Activated B cell treated with CpG ODN at 0.5 μM for 24 hours (primary cell): ENCODE data around the gene ADCY5. TPM values are rescaled to one million over a fixed set of nuclear protein-coding genes. Genes with fewer than 3 reads are reported as not detected.

Experiments
- ATAC-seq: fragments of 200-7000 bp; cut with Tn5 transposase; one replicate; pipeline ENCODE4 v1.10.0; 2021; ENCODE audit warnings: low read depth, mild to moderate bottlenecking, moderate library complexity
- CTCF ChIA-PET: fragments of 350-600 bp; sonication (Branson Sonifier 250); formaldehyde crosslinking; loops from one replicate; lab custom pipeline; 2021; ENCODE audit warnings: antibody characterized with exemption; lab: Charles Lee
- POLR2A ChIA-PET: fragments of 350-600 bp; sonication (Branson Sonifier 250); formaldehyde crosslinking; loops from one replicate; lab custom pipeline; 2021; ENCODE audit warnings: antibody characterized with exemption; lab: Charles Lee
- DNase-seq: peaks from one replicate; pipeline ENCODE4 v3.0.0; 2022
- H3K27ac Mint-ChIP-seq: one replicate; pipeline ENCODE4 v1.8.0; 2020; ENCODE audit warnings: mixed read lengths
- H3K27me3 Mint-ChIP-seq: one replicate; pipeline ENCODE4 v1.8.0; 2021; ENCODE audit warnings: mixed read lengths
- H3K36me3 Mint-ChIP-seq: one replicate; pipeline ENCODE4 v1.8.0; 2021; ENCODE audit warnings: low read depth, mixed read lengths
- H3K4me1 Mint-ChIP-seq: one replicate; pipeline ENCODE4 v1.8.0; 2021; ENCODE audit warnings: mixed read lengths
- H3K4me3 Mint-ChIP-seq: one replicate; pipeline ENCODE4 v1.8.0; 2020; ENCODE audit warnings: mild to moderate bottlenecking, mixed read lengths
- H3K9me3 Mint-ChIP-seq: one replicate; pipeline ENCODE4 v1.8.0; 2020; ENCODE audit warnings: mixed read lengths
- intact Hi-C: fragments of 100-400 bp; cut with micrococcal nuclease; formaldehyde crosslinking; loops from one replicate; pipeline ENCODE4 v1.15.1; 2024
- total RNA-seq: library from RNA; stranded (reverse); gene quantifications from 2 replicates; pipeline ENCODE4 v1.2.3, GENCODE V29; 2022
- TF ChIP-seq, protein P1 (sequence below): fragments of 200-600 bp; IDR thresholded peaks from one replicate; pipeline ENCODE4 v1.8.0; 2022; ENCODE audit warnings: antibody characterized with exemption, mild to moderate bottlenecking

ADCY5 gene
- total RNA-seq, 1 donor from 2014 or later = not detected

- Mint-ChIP-seq H3K27ac (no peak overlapping the region), H3K27me3 (peaks cover 16% of the 10 kb centered on the region), H3K36me3 (no peaks in the 10 kb centered on the region), H3K9me3 (no peaks in the 10 kb centered on the region), H3K4me1 (no peaks in the 10 kb centered on the region), H3K4me3 (no peak overlapping the region)
- TF ChIP-seq, protein P1, sequence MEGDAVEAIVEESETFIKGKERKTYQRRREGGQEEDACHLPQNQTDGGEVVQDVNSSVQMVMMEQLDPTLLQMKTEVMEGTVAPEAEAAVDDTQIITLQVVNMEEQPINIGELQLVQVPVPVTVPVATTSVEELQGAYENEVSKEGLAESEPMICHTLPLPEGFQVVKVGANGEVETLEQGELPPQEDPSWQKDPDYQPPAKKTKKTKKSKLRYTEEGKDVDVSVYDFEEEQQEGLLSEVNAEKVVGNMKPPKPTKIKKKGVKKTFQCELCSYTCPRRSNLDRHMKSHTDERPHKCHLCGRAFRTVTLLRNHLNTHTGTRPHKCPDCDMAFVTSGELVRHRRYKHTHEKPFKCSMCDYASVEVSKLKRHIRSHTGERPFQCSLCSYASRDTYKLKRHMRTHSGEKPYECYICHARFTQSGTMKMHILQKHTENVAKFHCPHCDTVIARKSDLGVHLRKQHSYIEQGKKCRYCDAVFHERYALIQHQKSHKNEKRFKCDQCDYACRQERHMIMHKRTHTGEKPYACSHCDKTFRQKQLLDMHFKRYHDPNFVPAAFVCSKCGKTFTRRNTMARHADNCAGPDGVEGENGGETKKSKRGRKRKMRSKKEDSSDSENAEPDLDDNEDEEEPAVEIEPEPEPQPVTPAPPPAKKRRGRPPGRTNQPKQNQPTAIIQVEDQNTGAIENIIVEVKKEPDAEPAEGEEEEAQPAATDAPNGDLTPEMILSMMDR = no peak
- ChIA-PET POLR2A (no interaction called here), CTCF (no interaction called here)
- ATAC-seq = no peak
- DNase-seq = no peak
- intact Hi-C loops = no loop called here
Measured at GRCh38 chr3:123385499-123385898, 63.4 kb downstream of the ADCY5 start.

DNA sequence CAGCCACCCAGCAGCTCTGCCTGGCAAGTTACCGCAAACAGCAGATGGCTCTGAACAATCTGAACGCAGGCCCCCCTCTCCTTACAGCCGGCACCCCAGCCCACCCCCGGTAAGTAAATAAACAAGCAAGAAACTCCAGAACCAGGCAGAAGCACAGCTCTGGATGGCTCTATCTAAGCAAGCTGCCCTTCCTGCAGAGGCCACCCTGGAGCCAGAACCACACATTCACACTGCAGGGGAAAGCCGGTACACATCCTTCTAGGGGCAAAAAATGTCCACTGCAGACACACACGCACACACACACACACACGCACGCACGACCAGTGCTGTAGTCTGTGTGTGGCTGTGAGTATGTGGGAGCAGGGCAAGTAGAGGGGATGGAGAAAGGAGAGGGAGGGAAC is 63.9 kb downstream of the ADCY5 start:
- TF ChIP-seq, protein P1 = no peak
- Mint-ChIP-seq H3K4me3 (no peak overlapping the region), H3K36me3 (no peaks in the 10 kb centered on the region), H3K27me3 (peaks cover 16% of the 10 kb centered on the region), H3K9me3 (no peaks in the 10 kb centered on the region), H3K4me1 (no peaks in the 10 kb centered on the region), H3K27ac (no peak overlapping the region)
- CTCF ChIA-PET = no interaction called here
- ATAC-seq = no peak
- intact Hi-C loops = no loop called here
- DNase-seq = no peak
- POLR2A ChIA-PET = no interaction called here

- no peaks in the 10 kb centered on the region for H3K36me3 Mint-ChIP-seq
- POLR2A ChIA-PET = no interaction called here
- CTCF ChIA-PET = no interaction called here
- no peak for ATAC-seq
- peaks cover 16% of the 10 kb centered on the region for H3K27me3 Mint-ChIP-seq
- no peak for DNase-seq
- TF ChIP-seq, protein P1 = no peak
- H3K9me3 Mint-ChIP-seq = no peaks in the 10 kb centered on the region
- H3K27ac Mint-ChIP-seq = no peak overlapping the region
- H3K4me3 Mint-ChIP-seq = no peak overlapping the region
- intact Hi-C loops = no loop called here
- H3K4me1 Mint-ChIP-seq = no peaks in the 10 kb centered on the region
Measured at GRCh38 chr3:123384256-123384655, 64.6 kb downstream of the ADCY5 start.

GRCh38 chr3:123383091-123384053 is 65.5 kb downstream of the ADCY5 start:
- Mint-ChIP-seq H3K27ac (no peak overlapping the region), H3K4me1 (no peaks in the 10 kb centered on the region), H3K9me3 (no peaks in the 10 kb centered on the region), H3K27me3 (peaks cover 16% of the 10 kb centered on the region), H3K36me3 (no peaks in the 10 kb centered on the region), H3K4me3 (no peak overlapping the region)
- ChIA-PET CTCF (no interaction called here), POLR2A (no interaction called here)
- DNase-seq (no peak), ATAC-seq (no peak)
- intact Hi-C loops = no loop called here
- TF ChIP-seq, protein P1 = no peak

DNA sequence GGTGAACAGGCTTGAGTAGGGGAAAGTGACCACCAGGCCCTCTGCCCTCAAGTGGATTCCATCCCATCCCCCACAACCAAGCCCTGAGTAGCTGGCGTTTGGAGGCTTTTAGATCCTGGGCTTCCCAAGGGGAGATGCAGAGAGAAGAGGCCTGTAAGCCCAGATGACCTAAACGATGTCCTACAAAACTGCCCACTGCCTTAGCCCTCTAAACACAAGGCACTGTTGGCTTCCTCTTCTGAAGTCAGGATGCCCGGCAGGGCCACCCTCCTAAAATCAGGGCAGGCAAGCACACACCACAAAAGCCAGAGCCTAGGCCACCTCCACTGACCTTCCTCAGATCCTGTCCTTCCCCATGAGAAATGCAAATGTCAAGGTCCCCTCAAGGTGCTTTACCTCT is 68.6 kb downstream of the ADCY5 start:
- no peaks in the 10 kb centered on the region for H3K4me1 Mint-ChIP-seq
- POLR2A ChIA-PET = no interaction called here
- TF ChIP-seq, protein P1 = no peak
- no peak for ATAC-seq
- no peak for DNase-seq
- H3K4me3 Mint-ChIP-seq = no peak overlapping the region
- intact Hi-C loops = no loop called here
- CTCF ChIA-PET = no interaction called here
- no peak overlapping the region for H3K27ac Mint-ChIP-seq
- no peaks in the 10 kb centered on the region for H3K9me3 Mint-ChIP-seq
- peaks cover 5% of the 10 kb centered on the region for H3K27me3 Mint-ChIP-seq
- H3K36me3 Mint-ChIP-seq = no peaks in the 10 kb centered on the region
